H1 (cell line): ENCODE measurements around the gene RFLNA. TPM values are rescaled to one million over a fixed set of nuclear protein-coding genes. Genes with fewer than 3 reads are reported as not detected.

Experiments
- CTCF ChIA-PET: fragments of 300-600 bp; sonication (Branson Sonifier 250); formaldehyde crosslinking; loops from one replicate; lab custom pipeline; 2021; ENCODE audit not compliant: partially characterized antibody; lab: Charles Lee
- POLR2A ChIA-PET: fragments of 300-600 bp; sonication (Branson Sonifier 250); formaldehyde crosslinking; loops from one replicate; lab custom pipeline; 2021; ENCODE audit warnings: inconsistent platforms; ENCODE audit not compliant: partially characterized antibody; lab: Charles Lee
- DNase-seq, 2 experiments: peaks; one replicate each; pipeline versions ENCODE4 v3.0.0 to v3.0.0-alpha.2; 2010 to 2022; ENCODE audit warnings: low spot score in 2 of 2, low read depth in 1 of 2, mixed read lengths in 1 of 2
- FAIRE-seq: peaks from 2 replicates; lab custom pipeline; 2011; peaks lifted over from hg19 to GRCh38; lab: Jason Lieb, UNC
- H2AFZ ChIP-seq: 2 replicates; pipeline ENCODE4 v1.8.1; 2012; ENCODE audit warnings: low read length, inconsistent platforms
- H2AK5ac ChIP-seq: 2 replicates; pipeline ENCODE4 v1.6.1; 2013; ENCODE audit warnings: low read depth, low read length
- H2BK120ac ChIP-seq: replicated peaks from 2 replicates; pipeline ENCODE3; 2013; ENCODE audit warnings: low read depth, low read length, inconsistent platforms
- H2BK12ac ChIP-seq: 2 replicates; pipeline ENCODE4 v1.6.1; 2013; ENCODE audit warnings: low read depth, low read length
- H2BK15ac ChIP-seq: 2 replicates; pipeline ENCODE4 v1.6.1; 2013; ENCODE audit warnings: low read length
- H2BK20ac ChIP-seq: 2 replicates; pipeline ENCODE4 v1.6.1; 2013; ENCODE audit warnings: low read length
- H2BK5ac ChIP-seq: 2 replicates; pipeline ENCODE4 v1.6.1; 2013; ENCODE audit warnings: low read depth, low read length
- H3K14ac ChIP-seq: 2 replicates; pipeline ENCODE4 v1.6.1; 2013; ENCODE audit warnings: inconsistent platforms; ENCODE audit not compliant: insufficient read length
- H3K18ac ChIP-seq: 2 replicates; pipeline ENCODE4 v1.6.1; 2013; ENCODE audit warnings: low read length; ENCODE audit errors: extremely low read depth
- H3K23ac ChIP-seq: 2 replicates; pipeline ENCODE4 v1.6.1; 2013; ENCODE audit warnings: inconsistent platforms; ENCODE audit not compliant: insufficient read length
- H3K23me2 ChIP-seq: 2 replicates; pipeline ENCODE4 v1.6.1; 2013; ENCODE audit warnings: low read depth, low read length
- H3K27ac ChIP-seq: 2 replicates; pipeline ENCODE4 v1.6.1; 2011; ENCODE audit warnings: low read depth, low read length, inconsistent platforms
- H3K27me3 ChIP-seq, 4 experiments: replicated peaks in 1 of 4; 1 replicate in 1 of 4; 2 replicates in 3 of 4; pipeline versions ENCODE4 v1.6.1 to v1.8.1; 2011 to 2013; ENCODE audit warnings: low read length in 3 of 4, mild to moderate bottlenecking in 3 of 4, inconsistent platforms in 2 of 4, mixed read lengths in 2 of 4, moderate library complexity in 1 of 4; ENCODE audit not compliant: control insufficient read depth in 3 of 4, insufficient read depth in 3 of 4; ENCODE audit errors: extremely low read depth in 1 of 4
- H3K36me3 ChIP-seq, 4 experiments: 2 replicates each; pipeline versions ENCODE4 v1.6.1 to v1.8.1; 2011 to 2013; ENCODE audit warnings: mild to moderate bottlenecking in 4 of 4, low read length in 3 of 4, moderate library complexity in 2 of 4, control low read depth in 1 of 4, inconsistent platforms in 1 of 4; ENCODE audit not compliant: insufficient read depth in 4 of 4, control insufficient read depth in 2 of 4
- H3K4ac ChIP-seq: replicated peaks from 2 replicates; pipeline ENCODE3; 2013; ENCODE audit warnings: low read length, low read depth, mixed read lengths, inconsistent platforms; ENCODE audit not compliant: insufficient read length
- H3K4me1 ChIP-seq, 4 experiments: replicated peaks in 1 of 4; 1 replicate in 1 of 4; 2 replicates in 3 of 4; pipeline versions ENCODE4 v1.6.1 to v1.8.1; 2011 to 2013; ENCODE audit warnings: low read length in 3 of 4, inconsistent platforms in 2 of 4, mixed read lengths in 1 of 4; ENCODE audit not compliant: insufficient read depth in 4 of 4, control insufficient read depth in 3 of 4
- H3K4me2 ChIP-seq, 2 experiments: 2 replicates each; pipeline versions ENCODE4 v1.6.1 to v1.8.1; 2011 to 2013; ENCODE audit warnings: low read depth in 2 of 2, low read length in 2 of 2, control low read depth in 1 of 2, inconsistent platforms in 1 of 2, mild to moderate bottlenecking in 1 of 2; ENCODE audit not compliant: insufficient read depth in 1 of 2
- H3K4me3 ChIP-seq, 4 experiments: fragments of 200-600, 300-600 bp in 1 of 4; sonication (generic), shearing (Covaris generic), sonication (Bioruptor Twin) in 1 of 4; 2 replicates each; pipeline versions ENCODE4 v1.5.1 to v1.8.1; 2011 to 2016; ENCODE audit warnings: low read length in 4 of 4, low read depth in 3 of 4, control low read depth in 2 of 4, inconsistent platforms in 2 of 4, mild to moderate bottlenecking in 2 of 4, mixed read lengths in 1 of 4, moderate library complexity in 1 of 4; ENCODE audit not compliant: insufficient read depth in 2 of 4; ENCODE audit errors: extremely low read depth in 1 of 4
- H3K56ac ChIP-seq: replicated peaks from 2 replicates; pipeline ENCODE3; 2013; ENCODE audit warnings: low read depth, mild to moderate bottlenecking, mixed read lengths, low read length, inconsistent platforms; ENCODE audit not compliant: insufficient read length
- H3K79me1 ChIP-seq: 2 replicates; pipeline ENCODE4 v1.6.1; 2013; ENCODE audit warnings: low read depth, low read length, control low read depth
- H3K79me2 ChIP-seq, 2 experiments: 2 replicates each; pipeline versions ENCODE4 v1.6.1 to v1.8.1; 2012 to 2013; ENCODE audit warnings: low read length in 2 of 2, mild to moderate bottlenecking in 2 of 2, inconsistent platforms in 1 of 2; ENCODE audit not compliant: insufficient read depth in 2 of 2, control insufficient read depth in 1 of 2
- H3K9ac ChIP-seq, 4 experiments: replicated peaks in 1 of 4; 1 replicate in 1 of 4; 2 replicates in 3 of 4; pipeline versions ENCODE4 v1.6.1 to v1.8.1; 2011 to 2013; ENCODE audit warnings: low read depth in 3 of 4, low read length in 3 of 4, control low read depth in 2 of 4, mild to moderate bottlenecking in 2 of 4, moderate library complexity in 2 of 4, inconsistent platforms in 1 of 4; ENCODE audit errors: extremely low read depth in 1 of 4
- H3K9me3 ChIP-seq, 2 experiments: 2 replicates each; pipeline versions ENCODE4 v1.6.1 to v1.8.1; 2012 to 2013; ENCODE audit warnings: mild to moderate bottlenecking in 2 of 2, moderate library complexity in 2 of 2, control low read depth in 1 of 2, inconsistent platforms in 1 of 2, low read depth in 1 of 2, low read length in 1 of 2, mixed read lengths in 1 of 2; ENCODE audit not compliant: insufficient read depth in 2 of 2
- H4K20me1 ChIP-seq, 2 experiments: replicated peaks in 1 of 2; 2 replicates each; pipeline versions ENCODE3 to v1.8.1; 2011 to 2013; ENCODE audit warnings: inconsistent platforms in 2 of 2, low read length in 2 of 2, mild to moderate bottlenecking in 1 of 2; ENCODE audit not compliant: insufficient read depth in 2 of 2, control insufficient read depth in 1 of 2
- H4K5ac ChIP-seq: 2 replicates; pipeline ENCODE4 v1.6.1; 2013; ENCODE audit warnings: low read length, low read depth, mixed read lengths, inconsistent platforms; ENCODE audit not compliant: insufficient read length
- H4K8ac ChIP-seq: 2 replicates; pipeline ENCODE4 v1.8.0; 2013; ENCODE audit warnings: mild to moderate bottlenecking, moderate library complexity, low read length, inconsistent platforms; ENCODE audit not compliant: insufficient read depth; ENCODE audit errors: extremely low read depth
- H4K91ac ChIP-seq: replicated peaks from 2 replicates; pipeline ENCODE3; 2013; ENCODE audit warnings: low read length, mixed read lengths, inconsistent platforms; ENCODE audit not compliant: insufficient read length
- BRCA1 ChIP-seq: IDR thresholded peaks from 2 replicates; pipeline ENCODE4 v1.6.1; 2012; ENCODE audit warnings: low read depth, low read length, improper control_type of control experiment
- GABPA ChIP-seq: IDR thresholded peaks from 2 replicates; pipeline ENCODE4 v1.6.1; 2011; ENCODE audit warnings: mild to moderate bottlenecking, low read length, moderate library complexity, borderline replicate concordance; ENCODE audit not compliant: insufficient read depth
- KDM4A ChIP-seq: IDR thresholded peaks from one replicate; pipeline ENCODE4 v1.7.1; 2012; ENCODE audit warnings: low read depth, mild to moderate bottlenecking, moderate library complexity, low read length, inconsistent platforms; ENCODE audit not compliant: severe bottlenecking
- MAFK ChIP-seq: IDR thresholded peaks from 2 replicates; pipeline ENCODE4 v1.6.1; 2012; ENCODE audit warnings: low read depth, mild to moderate bottlenecking, improper control_type of control experiment, low read length
- POLR2AphosphoS5 ChIP-seq: IDR thresholded peaks from 2 replicates; pipeline ENCODE4 v1.6.1; 2011; ENCODE audit warnings: low read depth, low read length
- SP4 ChIP-seq: IDR thresholded peaks from 2 replicates; pipeline ENCODE4 v1.6.1; 2012; ENCODE audit warnings: low read length, inconsistent platforms
- WGBS, 2 experiments: shearing (Covaris generic) in 1 of 2; methylation state at CpG; one replicate each; pipeline versions ENCODE4 v1.1.6 to v1.1.7; 2013 to 2015; ENCODE audit warnings: low lambda C conversion rate in 2 of 2, mixed read lengths in 2 of 2, inconsistent platforms in 1 of 2, low coverage in 1 of 2, missing lambda C conversion rate in 1 of 2; ENCODE audit not compliant: insufficient replicate concordance in 2 of 2, insufficient coverage in 1 of 2, insufficient read length in 1 of 2; ENCODE audit errors: extremely low coverage in 1 of 2, missing lambda C conversion rate in 1 of 2; 5-methylcytosine and 5-hydroxymethylcytosine counted together
- polyA plus RNA-seq, 7 experiments: library from polyadenylated mRNA; depleted of rRNA in 3 of 7; stranded (reverse) in 5 of 7; unstranded in 2 of 7; fragments of >200 nt in 5 of 7; fragments of 200-250 nt in 2 of 7; gene quantifications; 1 replicate in 5 of 7; 2 replicates in 1 of 7; 4 replicates in 1 of 7; pipeline versions ENCODE4 v1.2.1 to v1.2.3, GENCODE V29; 2011 to 2013; ENCODE audit warnings: missing spikeins in 2 of 7, mixed read lengths in 2 of 7
- total RNA-seq: library from RNA; stranded (reverse); fragmentation: NEBNext Ultra II Directional; extraction: Animal tissue kit (Norgen Biotek cat#: 25700); gene quantifications from 2 replicates; pipeline ENCODE4 v1.2.1, GENCODE V29; 2021

The RFLNA gene
- total and polyA plus RNA-seq, 2 of the 8 experiments (the other 6 are each of a cell fraction or from before 2014, with no cell fraction given) = 6.4 to 6.6 TPM

DNA sequence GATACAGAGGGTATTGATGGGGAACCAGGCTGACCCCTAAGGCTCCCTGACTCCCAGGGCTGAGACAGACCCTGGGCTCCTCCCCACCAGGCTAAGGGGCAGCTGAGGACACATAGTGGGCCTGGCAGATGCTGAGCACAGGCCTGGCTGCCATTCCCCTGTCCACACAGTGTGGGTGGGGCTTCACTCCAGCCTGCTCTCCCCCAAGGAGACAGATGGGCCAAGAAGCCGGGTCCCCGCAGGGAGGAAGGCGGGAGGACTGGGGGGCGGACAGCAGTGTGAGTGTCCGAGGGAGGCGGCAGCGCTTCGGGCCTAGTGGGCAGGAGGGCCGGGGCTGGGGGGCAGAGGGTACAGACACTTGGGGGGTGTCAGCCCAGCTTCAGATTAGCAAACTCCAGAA is 32.0 kb downstream of the RFLNA start:
- Histone ChIP-seq H2BK20ac (no peak overlapping the region), H3K79me1 (no peaks in the 10 kb centered on the region), H3K4me2 (no peak overlapping the region), H4K91ac (no peak overlapping the region), H3K27ac (no peak overlapping the region; the same call in 1 of the 2 replicates), H2AFZ (no peak overlapping the region), H3K36me3 (peaks cover 9 to 43% (median 29%) of the 10 kb centered on the region in 4 experiments; a peak in 7 of 8 replicates), H3K14ac (no peak overlapping the region), H3K9ac (no peak overlapping the region), H2AK5ac (no peak overlapping the region), H3K23ac (no peak overlapping the region), H3K4me1 (peaks cover 0 to 4% (median 0%) of the 10 kb centered on the region in 4 experiments; a peak in 2 of 7 replicates), H3K4me3 (no peak overlapping the region), H4K20me1 (peaks cover 0 to 2% of the 10 kb centered on the region in 2 experiments), H2BK120ac (no peak overlapping the region), H2BK12ac (no peak overlapping the region), H3K27me3 (no peaks in the 10 kb centered on the region), H3K23me2 (no peaks in the 10 kb centered on the region), H3K4ac (no peak overlapping the region), H3K9me3 (peaks cover 16 to 18% of the 10 kb centered on the region in 2 experiments), H3K79me2 (no peaks in the 10 kb centered on the region; a peak in 1 of 4 replicates)
- no peak for FAIRE-seq
- WGBS, 2 experiments = 94% methylated on average over 7 of the region's 9 CpGs; no CpG with 5 or more reads in 1 of the 2 experiments
- POLR2A ChIA-PET = interaction anchor here (1.1 kb wide), 1 partner anchor 61 kb away, joined by 4 read pairs; no protein-coding TSS in a partner anchor
- TF ChIP-seq KDM4A (no peak), GABPA (no peak), POLR2AphosphoS5 (no peak), BRCA1 (no peak), SP4 (no peak), MAFK (no peak)
- TF ChIP-seq, all 59 proteins: peak for 0
- no peak overlapping the region for H4K5ac ChIP-seq
- CTCF ChIA-PET = interaction anchor here (1.2 to 1.8 kb wide), 2 partner anchors 289 to 290 kb away, joined by 3 to 6 read pairs; no protein-coding TSS in a partner anchor
- H3K56ac ChIP-seq = no peak overlapping the region
- no peak overlapping the region for H2BK15ac ChIP-seq
- H4K8ac ChIP-seq = no peak overlapping the region
- no peak overlapping the region for H3K18ac ChIP-seq
- H2BK5ac ChIP-seq = no peak overlapping the region
- no peak for DNase-seq
